GM21526 (cell line): ENCODE results near the gene CSF3.

Source experiments
- ATAC-seq: cut with Tn5 transposase; IDR thresholded peaks from one replicate; pipeline ENCODE4 v1.9.1; 2021; ENCODE audit warnings: moderate library complexity; ENCODE audit not compliant: unreplicated experiment, low FRiP score

CSF3 gene

GRCh38 chr17:40059729-40060475 lies 44.7 kb downstream of the CSF3 start:
- ATAC-seq: no peak

- no peak for ATAC-seq
Measured at GRCh38 chr17:40060887-40061608, 45.8 kb downstream of the CSF3 start.

GRCh38 chr17:40061609-40062038 lies 46.4 kb downstream of the CSF3 start:
- ATAC-seq: no peak

- no peak for ATAC-seq
Measured at GRCh38 chr17:40062329-40063186, 47.3 kb downstream of the CSF3 start, which contains the start of gene THRA. TSS of gene THRA (plus strand) at chr17:40062965. CDS start at chr17:40074489, 11,524 bp downstream.

GRCh38 chr17:40063187-40063771 lies 48.0 kb downstream of the CSF3 start:
- ATAC-seq: no peak

- ATAC-seq: no peak
Measured at GRCh38 chr17:40063901-40064531, 48.8 kb downstream of the CSF3 start.

GRCh38 chr17:40064971-40065768 lies 49.9 kb downstream of the CSF3 start:
- ATAC-seq: no peak

- ATAC-seq: no peak
Measured at GRCh38 chr17:40065769-40066510, 50.7 kb downstream of the CSF3 start.
